ENCODE results near the gene DDC. TPM values are rescaled to one million over a fixed set of nuclear protein-coding genes. Genes with fewer than 3 reads are reported as not detected.

DDC gene
- total and polyA plus RNA-seq, 2 donors, result 0.29 to 2.0 TPM

DNA sequence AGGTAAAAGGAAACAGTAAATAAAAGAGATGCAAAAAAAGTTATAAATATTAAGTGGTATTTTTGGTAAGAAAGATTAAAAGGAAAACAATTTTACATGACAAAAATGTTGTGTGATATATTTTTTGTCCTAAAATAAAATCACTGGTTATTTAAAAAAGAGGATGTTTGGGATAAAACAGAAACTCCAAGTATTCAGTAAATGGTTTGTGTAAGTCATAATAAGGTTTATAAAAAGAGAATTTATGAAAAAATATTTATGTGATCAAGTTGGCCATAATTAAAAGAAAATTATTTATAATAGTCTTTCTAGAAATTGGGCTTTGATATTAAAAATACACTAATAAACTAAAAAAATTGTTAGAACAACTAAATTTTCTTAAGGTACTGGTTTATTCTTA, 76.8 kb downstream of the DDC start:
- DNase-seq (ENCODE audit: extremely low spot score), result no peak
- no peaks in the 10 kb centered on the region for H3K36me3 ChIP-seq (ENCODE audit: insufficient read depth)
- H3K4me3 ChIP-seq (ENCODE audit: low read depth, low read length), result no peak overlapping the region
- no peak overlapping the region for H3K27ac ChIP-seq (ENCODE audit: low read depth)
- no peaks in the 10 kb centered on the region for H3K4me1 ChIP-seq (ENCODE audit: insufficient read depth)

DNA sequence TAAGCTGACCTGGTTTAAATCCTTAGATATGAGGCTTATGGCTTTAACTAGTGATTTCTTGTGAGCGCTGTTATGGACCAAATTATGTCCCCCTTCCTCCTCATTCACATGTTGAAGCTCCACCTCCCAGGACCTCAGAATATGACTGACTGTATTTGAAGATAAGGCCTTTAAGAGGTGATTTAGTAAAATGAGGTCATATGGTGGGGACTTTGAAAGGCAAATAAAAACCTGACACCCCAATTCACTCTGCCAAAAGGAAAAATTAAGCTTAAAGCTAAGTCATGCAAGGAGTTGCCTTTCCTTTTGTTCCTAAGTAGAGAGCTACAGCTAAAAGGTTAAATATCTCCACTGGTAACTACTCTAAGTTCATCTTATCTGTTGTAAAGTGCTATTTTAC, 78.7 kb downstream of the DDC start:
- WGBS, result 70% methylated on average over 1 of the region's 1 CpG
- Histone ChIP-seq H3K4me1 (ENCODE audit: insufficient read depth) (no peaks in the 10 kb centered on the region), H3K27ac (ENCODE audit: low read depth) (no peak overlapping the region), H3K36me3 (ENCODE audit: insufficient read depth) (no peaks in the 10 kb centered on the region), H3K4me3 (ENCODE audit: low read depth, low read length) (no peak overlapping the region)
- DNase-seq (ENCODE audit: extremely low spot score), result no peak

- DNase-seq (ENCODE audit: extremely low spot score), result no peak
- H3K4me3 ChIP-seq (ENCODE audit: low read depth, low read length), result no peak overlapping the region
- no peaks in the 10 kb centered on the region for H3K4me1 ChIP-seq (ENCODE audit: insufficient read depth)
- 79% methylated on average over 8 of the region's 8 CpGs for WGBS
- H3K36me3 ChIP-seq (ENCODE audit: insufficient read depth), result no peaks in the 10 kb centered on the region
- no peak overlapping the region for H3K27ac ChIP-seq (ENCODE audit: low read depth)
Observed at GRCh38 chr7:50481867-50482266, 83.3 kb downstream of the DDC start.

GRCh38 chr7:50480797-50481196, 84.4 kb downstream of the DDC start:
- 55% methylated on average over 4 of the region's 4 CpGs for WGBS

DNA sequence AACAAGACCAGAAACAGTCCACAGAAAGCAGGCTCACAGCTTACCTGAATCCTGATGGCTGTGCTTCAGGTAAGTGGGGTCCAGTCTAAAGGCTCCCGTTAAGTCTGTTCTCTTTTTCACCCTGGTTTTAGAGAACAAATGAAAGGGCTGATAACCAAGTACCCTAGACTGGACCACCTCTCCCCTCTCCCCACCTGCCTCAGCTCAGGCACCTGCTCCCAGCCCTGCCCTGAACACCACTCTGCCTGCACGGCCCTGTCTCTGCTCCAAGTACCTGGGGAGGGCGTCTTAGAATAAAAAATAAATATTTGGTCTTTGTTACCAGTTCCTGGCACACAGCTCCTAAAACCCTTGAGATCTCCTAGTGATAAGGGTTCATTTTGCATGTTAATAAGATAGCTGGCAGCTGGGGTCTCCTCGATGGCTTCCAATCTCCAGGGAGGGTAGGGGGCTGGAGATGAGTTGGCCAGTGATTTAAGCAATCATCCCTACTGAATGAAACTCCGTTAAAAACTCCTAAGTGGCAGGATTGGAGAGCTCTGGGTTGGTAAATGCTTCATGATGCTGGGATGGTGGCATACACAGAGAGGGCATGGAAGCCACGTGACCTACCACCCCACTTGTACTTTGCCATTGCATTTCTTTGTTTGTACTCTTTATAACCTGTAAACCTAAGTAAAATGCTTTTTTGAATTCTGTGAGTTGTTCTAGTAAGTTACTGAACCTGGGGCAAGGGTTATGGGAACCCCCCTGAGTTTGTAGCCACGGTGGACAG, 85.3 kb downstream of the DDC start:
- Histone ChIP-seq H3K4me1 (ENCODE audit: insufficient read depth) (no peaks in the 10 kb centered on the region), H3K36me3 (ENCODE audit: insufficient read depth) (no peaks in the 10 kb centered on the region), H3K27ac (ENCODE audit: low read depth) (no peak overlapping the region), H3K4me3 (ENCODE audit: low read depth, low read length) (no peak overlapping the region)
- WGBS, result 76% methylated on average over 7 of the region's 7 CpGs
- no peak for DNase-seq (ENCODE audit: extremely low spot score)

More at GRCh38 chr7:50480797-50481196, 84.4 kb downstream of the DDC start:
- DNase-seq (ENCODE audit: extremely low spot score), result no peak
- Histone ChIP-seq H3K36me3 (ENCODE audit: insufficient read depth) (no peaks in the 10 kb centered on the region), H3K27ac (ENCODE audit: low read depth) (no peak overlapping the region), H3K4me1 (ENCODE audit: insufficient read depth) (no peaks in the 10 kb centered on the region), H3K4me3 (ENCODE audit: low read depth, low read length) (no peak overlapping the region)

DNA sequence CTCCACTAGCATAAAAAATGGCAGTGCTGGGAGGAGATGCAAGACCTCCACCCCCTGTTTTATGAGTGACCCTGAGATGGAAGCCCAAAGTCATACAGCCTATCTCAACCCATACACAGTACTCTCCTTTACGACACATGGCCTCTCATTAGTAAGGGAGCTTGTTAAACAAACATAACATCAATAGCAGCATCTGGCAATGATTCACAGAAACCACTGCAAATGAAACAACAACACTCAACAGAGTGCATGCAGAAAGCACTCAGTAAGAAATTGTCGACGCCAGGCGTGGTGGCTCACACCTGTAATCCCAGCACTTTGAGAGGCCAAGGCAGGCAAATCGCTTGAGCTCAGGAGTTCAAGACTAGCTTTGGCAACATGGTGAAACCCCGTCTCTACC, 87.6 kb downstream of the DDC start:
- 75% methylated on average over 6 of the region's 6 CpGs for WGBS

DNA sequence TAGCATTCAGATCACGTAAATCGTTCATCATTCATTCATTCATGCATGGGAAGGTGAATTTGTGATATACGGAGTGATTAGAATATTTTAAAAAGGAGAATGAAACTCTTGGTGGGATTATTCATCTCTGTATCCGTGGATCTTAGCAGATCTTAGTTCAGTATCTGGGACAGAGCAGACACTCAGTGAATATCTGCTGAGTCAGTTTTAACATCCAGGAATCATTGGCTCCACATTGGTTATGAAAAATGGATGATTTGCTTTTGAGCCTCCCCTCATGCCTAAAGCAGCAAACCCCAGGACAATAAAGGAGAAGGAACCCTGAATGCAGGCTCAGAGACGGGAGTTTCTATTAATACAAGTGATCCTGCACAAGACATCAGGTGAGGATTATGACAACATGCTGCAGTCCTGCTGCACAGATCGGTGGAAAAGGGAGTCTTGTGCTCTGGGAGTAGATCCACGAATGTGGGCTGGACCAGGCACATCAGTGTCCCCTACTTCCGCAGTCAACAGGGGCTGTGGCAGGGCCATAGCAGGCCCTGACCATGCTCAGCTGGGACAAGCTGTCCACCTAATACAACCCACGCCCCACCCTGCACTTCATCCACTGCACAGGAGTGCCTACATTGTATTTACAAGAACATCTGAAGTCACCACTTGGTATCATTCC, 88.1 kb downstream of the DDC start:
- no peaks in the 10 kb centered on the region for H3K4me1 ChIP-seq (ENCODE audit: insufficient read depth)
- no peak overlapping the region for H3K4me3 ChIP-seq (ENCODE audit: low read depth, low read length)
- H3K36me3 ChIP-seq (ENCODE audit: insufficient read depth), result no peaks in the 10 kb centered on the region
- no peak for DNase-seq (ENCODE audit: extremely low spot score)
- no peak overlapping the region for H3K27ac ChIP-seq (ENCODE audit: low read depth)
- WGBS, result 89% methylated on average over 9 of the region's 9 CpGs

More for the DNA sequence above, 87.6 kb downstream of the DDC start:
- Histone ChIP-seq H3K4me1 (ENCODE audit: insufficient read depth) (no peaks in the 10 kb centered on the region), H3K27ac (ENCODE audit: low read depth) (no peak overlapping the region), H3K4me3 (ENCODE audit: low read depth, low read length) (no peak overlapping the region), H3K36me3 (ENCODE audit: insufficient read depth) (no peaks in the 10 kb centered on the region)
- DNase-seq (ENCODE audit: extremely low spot score), result no peak

DNA sequence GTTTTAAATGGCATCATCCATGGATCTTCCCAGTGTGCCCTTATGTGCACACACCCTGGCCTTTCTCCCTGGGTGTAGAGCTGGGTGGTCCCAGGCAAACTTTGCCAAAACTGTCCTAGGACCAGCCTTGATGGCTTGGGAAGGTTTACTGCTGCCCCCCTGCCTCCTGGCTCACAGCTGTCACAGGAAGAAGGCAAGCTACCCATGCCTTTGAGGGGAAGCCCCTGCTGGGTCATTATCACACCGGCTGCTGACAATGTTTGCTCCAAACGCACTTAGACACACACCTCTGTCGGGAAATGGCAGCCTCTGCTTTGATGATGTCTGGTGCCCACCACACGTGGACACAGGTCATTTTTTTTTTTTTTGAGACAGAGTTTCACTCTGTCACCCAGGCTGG, 89.9 kb downstream of the DDC start:
- Histone ChIP-seq H3K4me3 (ENCODE audit: low read depth, low read length) (no peak overlapping the region), H3K27ac (ENCODE audit: low read depth) (no peak overlapping the region), H3K36me3 (ENCODE audit: insufficient read depth) (no peaks in the 10 kb centered on the region), H3K4me1 (ENCODE audit: insufficient read depth) (no peaks in the 10 kb centered on the region)
- no peak for DNase-seq (ENCODE audit: extremely low spot score)
- 35% methylated on average over 4 of the region's 4 CpGs for WGBS

GRCh38 chr7:50474382-50475160, 90.6 kb downstream of the DDC start:
- no peak for DNase-seq (ENCODE audit: extremely low spot score)
- WGBS, result 69% methylated on average over 8 of the region's 8 CpGs

GRCh38 chr7:50473531-50473930, 91.7 kb downstream of the DDC start:
- H3K27ac ChIP-seq (ENCODE audit: low read depth), result no peak overlapping the region
- WGBS, result 96% methylated on average over 4 of the region's 4 CpGs
- H3K4me1 ChIP-seq (ENCODE audit: insufficient read depth), result no peaks in the 10 kb centered on the region
- no peak for DNase-seq (ENCODE audit: extremely low spot score)
- H3K4me3 ChIP-seq (ENCODE audit: low read depth, low read length), result no peak overlapping the region
- no peaks in the 10 kb centered on the region for H3K36me3 ChIP-seq (ENCODE audit: insufficient read depth)

More at GRCh38 chr7:50474382-50475160, 90.6 kb downstream of the DDC start:
- no peaks in the 10 kb centered on the region for H3K36me3 ChIP-seq (ENCODE audit: insufficient read depth)
- H3K4me1 ChIP-seq (ENCODE audit: insufficient read depth), result no peaks in the 10 kb centered on the region
- H3K27ac ChIP-seq (ENCODE audit: low read depth), result no peak overlapping the region
- H3K4me3 ChIP-seq (ENCODE audit: low read depth, low read length), result no peak overlapping the region

DNA sequence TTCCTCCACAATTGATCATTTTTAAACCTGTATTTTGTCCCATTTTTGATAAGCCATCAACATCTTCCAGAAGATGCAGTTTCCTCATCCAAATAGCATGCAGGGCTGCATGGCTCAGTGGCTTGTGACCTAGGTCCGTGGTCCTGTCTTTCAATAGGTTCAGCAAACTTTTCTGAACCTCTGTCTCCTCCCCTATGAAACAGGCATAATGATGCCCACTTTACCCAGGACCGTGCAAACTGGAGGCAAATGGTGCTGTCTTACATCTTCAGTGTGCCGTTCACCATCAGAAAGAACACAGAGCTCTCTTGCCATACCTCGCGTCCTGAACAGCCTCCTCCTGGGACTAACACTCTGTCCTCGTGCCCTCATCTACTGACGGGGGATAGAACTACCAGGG, 92.8 kb downstream of the DDC start:
- Histone ChIP-seq H3K27ac (ENCODE audit: low read depth) (no peak overlapping the region), H3K4me1 (ENCODE audit: insufficient read depth) (no peaks in the 10 kb centered on the region), H3K4me3 (ENCODE audit: low read depth, low read length) (no peak overlapping the region), H3K36me3 (ENCODE audit: insufficient read depth) (no peaks in the 10 kb centered on the region)
- DNase-seq (ENCODE audit: extremely low spot score), result no peak
- 93% methylated on average over 7 of the region's 7 CpGs for WGBS

DNA sequence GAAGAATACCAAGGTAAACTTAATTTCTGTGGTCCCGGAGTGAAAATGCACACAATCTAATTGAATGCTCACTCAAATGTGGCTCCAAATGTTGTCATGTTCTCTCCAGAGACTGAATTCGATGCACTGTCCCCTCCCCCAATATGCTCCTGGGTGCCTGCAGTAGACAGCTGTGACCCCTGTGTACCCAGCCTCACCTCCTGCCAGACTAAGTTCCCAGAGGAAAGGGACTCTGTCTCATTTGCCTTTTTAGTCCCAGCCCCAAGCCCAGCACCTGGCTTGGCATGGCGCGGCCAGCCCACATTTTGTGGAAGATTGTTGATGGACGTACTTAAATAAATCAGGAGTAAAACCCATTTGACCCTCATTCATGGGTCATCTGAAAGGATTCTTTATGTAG, 93.2 kb downstream of the DDC start:
- Histone ChIP-seq H3K4me1 (ENCODE audit: insufficient read depth) (no peaks in the 10 kb centered on the region), H3K36me3 (ENCODE audit: insufficient read depth) (no peaks in the 10 kb centered on the region), H3K27ac (ENCODE audit: low read depth) (no peak overlapping the region), H3K4me3 (ENCODE audit: low read depth, low read length) (no peak overlapping the region)
- WGBS, result 92% methylated on average over 5 of the region's 5 CpGs
- DNase-seq (ENCODE audit: extremely low spot score), result no peak

GRCh38 chr7:50470250-50471163, 94.7 kb downstream of the DDC start:
- H3K4me1 ChIP-seq (ENCODE audit: insufficient read depth), result no peaks in the 10 kb centered on the region
- H3K4me3 ChIP-seq (ENCODE audit: low read depth, low read length), result no peak overlapping the region
- H3K36me3 ChIP-seq (ENCODE audit: insufficient read depth), result no peaks in the 10 kb centered on the region
- H3K27ac ChIP-seq (ENCODE audit: low read depth), result no peak overlapping the region
- WGBS, result 94% methylated on average over 17 of the region's 17 CpGs
- no peak for DNase-seq (ENCODE audit: extremely low spot score)

Data from urinary bladder (tissue), 4 donors.